ENCODE data around the gene PTPA.
A peak's percentile ranks its signal among the peaks of the same experiment; 100 is the strongest.

The PTPA gene

DNA sequence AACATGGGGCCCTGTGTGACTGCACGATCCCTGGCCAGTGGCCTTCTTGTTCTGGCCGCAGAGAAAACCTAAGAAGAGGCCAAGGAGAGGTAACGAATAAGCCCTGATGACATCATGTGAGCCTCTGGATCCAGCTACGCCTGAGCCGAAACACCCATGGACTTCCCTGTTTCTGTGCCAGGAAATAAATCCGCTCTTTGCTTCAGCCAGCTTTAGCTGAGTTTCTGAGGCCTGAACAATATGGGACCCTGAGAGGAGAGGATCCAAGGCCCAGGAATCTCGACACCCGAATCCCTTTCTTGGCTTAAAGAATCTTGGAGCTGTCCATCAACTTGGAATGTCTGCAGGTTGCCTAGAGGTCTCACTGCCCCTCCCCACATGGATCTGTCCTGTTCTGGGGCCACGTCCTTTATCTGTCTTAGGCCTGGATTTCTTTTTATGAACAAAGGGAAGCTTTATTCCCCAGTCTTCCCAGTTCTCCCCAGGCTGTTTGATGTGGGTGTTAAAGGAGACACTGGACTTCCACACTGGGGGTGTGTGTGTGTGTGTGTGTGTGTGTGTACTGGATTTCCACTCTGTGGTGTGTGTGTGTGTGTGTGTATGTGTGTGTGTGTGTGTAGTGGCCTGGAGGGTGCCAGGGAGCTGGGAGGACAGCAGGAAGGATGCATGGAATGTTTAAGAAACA lies 53.2 kb downstream of the PTPA start:
- Mint-ChIP-seq H3K27ac (no peak overlapping the region), H3K9me3 (no peaks in the 10 kb centered on the region), H3K36me3 (ENCODE audit: low read depth) (no peaks in the 10 kb centered on the region), H3K4me3 (no peak overlapping the region), H3K4me1 (ENCODE audit: low read depth) (peaks cover 16% of the 10 kb centered on the region), H3K27me3 (no peaks in the 10 kb centered on the region)

DNA sequence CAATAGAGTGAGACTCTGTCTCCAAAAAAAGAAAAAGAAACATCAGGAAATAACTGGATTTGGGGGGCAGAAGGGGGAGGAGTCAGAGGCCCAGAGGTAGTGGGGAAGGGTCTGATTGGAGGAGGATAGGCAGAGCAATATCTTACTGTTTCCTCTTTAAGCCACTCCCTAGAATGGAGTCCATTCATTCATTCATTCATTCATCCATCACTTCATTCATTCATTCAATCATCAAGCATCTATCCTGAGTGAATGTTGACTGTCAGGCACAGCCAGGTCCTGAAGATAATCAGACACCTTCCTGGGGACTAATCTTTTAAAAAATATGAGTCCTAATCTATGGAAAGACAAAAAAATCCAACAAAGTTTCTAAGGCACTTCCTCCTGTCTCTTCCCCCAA lies 54.0 kb downstream of the PTPA start:
- H3K27ac Mint-ChIP-seq = no peak overlapping the region
- H3K4me3 Mint-ChIP-seq = no peak overlapping the region
- no peaks in the 10 kb centered on the region for H3K36me3 Mint-ChIP-seq (ENCODE audit: low read depth)
- no peaks in the 10 kb centered on the region for H3K9me3 Mint-ChIP-seq
- H3K27me3 Mint-ChIP-seq = no peaks in the 10 kb centered on the region
- H3K4me1 Mint-ChIP-seq (ENCODE audit: low read depth) = peaks cover 19% of the 10 kb centered on the region

DNA sequence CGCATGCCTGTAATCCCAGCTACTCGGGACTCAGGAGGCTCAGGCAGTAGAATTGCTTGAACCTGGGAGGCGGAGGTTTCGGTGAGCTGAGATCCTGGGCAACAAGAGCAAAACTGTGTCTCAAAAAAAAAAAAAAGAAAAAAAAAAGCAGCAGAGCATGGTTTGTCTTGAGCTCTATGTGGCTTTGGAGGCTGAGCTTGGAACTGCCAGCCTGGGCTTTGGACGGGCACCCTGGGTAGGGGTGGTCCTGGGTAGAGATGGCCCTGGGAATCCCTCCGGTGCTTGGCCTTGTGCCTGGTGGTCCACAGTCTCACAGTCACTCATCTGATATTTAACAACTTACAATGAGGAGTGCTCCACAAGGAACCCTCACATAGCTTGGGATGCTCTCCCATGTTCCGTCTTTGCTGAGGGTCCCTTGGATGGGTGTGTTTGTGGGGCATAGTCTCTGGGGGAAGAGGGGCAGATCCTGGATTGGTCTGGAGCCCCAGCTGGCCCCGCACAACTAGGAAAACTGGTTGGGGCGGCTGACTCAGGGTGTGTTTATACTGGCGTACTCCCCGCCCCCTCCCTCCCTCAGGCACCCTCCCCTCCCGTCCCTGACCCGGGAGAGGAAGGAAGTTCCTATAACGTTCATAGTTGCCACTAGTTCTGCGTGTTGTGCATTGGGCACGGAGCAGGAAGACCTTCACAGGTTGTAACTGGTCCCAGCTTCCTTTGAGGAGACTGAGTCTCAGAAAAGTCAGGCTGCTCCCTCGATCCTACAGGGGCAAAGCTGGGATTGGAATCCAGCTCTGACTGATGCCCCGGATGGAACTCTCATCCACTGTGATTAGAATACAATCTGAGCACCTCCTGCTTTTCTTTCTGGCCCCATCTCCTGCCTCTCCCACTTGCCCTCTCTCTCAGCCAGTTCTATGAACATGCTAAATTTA lies 55.7 kb downstream of the PTPA start:
- Mint-ChIP-seq H3K9me3 (no peaks in the 10 kb centered on the region), H3K4me1 (ENCODE audit: low read depth) (peaks cover 23% of the 10 kb centered on the region), H3K27me3 (no peaks in the 10 kb centered on the region), H3K4me3 (peak overlapping the region; percentile 58), H3K27ac (peak overlapping the region; percentile 41), H3K36me3 (ENCODE audit: low read depth) (no peaks in the 10 kb centered on the region)

DNA sequence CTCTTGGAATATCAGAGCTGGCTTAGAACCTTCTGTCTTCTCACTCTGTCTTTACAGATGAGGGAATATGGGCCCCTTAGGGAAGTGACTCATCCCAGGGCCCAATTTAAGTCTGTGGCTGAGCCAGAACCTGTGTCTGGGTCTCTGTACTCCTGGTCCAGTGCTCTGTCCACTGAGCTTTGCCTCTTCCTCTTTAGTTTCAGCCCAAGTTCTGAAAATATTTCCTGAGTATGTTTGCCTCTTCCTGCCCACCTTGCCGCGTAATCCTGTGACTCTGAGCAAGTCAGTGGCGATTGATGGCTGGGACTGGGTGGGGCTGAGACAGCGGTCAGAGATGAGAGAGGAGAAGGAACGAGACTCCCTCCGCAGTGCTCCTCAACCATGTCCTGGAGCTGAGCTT lies 59.0 kb downstream of the PTPA start:
- H3K4me3 Mint-ChIP-seq = no peak overlapping the region

DNA sequence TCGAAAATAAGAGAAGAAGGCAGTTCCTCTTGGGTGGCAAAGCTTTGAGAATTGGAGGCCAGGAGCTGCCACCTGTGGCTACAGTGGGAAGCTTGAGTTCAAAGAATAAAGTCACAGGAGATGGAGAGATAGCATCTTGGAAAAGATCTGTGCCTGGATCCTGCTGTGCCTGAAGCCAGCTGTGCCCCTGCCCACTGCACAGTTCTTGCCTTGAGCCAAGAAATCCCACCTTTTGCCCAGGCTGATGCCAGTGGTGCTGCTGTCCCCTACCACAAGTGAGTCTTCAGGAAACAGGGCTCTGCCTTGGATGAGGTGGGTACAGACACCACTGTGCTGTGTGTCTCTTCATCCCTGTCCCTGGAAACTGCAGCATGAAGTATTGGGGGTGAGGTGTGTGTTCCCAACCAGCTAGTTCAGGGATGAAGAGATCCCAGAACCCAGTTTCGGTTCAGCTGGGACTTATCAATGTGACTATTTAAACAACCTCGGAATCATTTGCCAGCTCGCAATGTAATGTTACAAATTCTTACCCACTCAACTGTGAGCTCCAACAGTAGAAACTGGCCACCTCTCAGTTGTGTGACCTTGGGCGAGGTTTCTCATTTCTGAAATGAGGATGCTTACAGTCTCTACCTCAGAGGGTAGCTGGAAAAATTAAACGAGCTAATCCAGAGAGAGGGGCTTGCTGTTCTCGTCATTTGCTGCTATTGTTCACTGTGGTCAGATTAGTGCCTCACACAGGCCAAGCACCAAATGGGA lies 61.0 kb downstream of the PTPA start:
- no peak overlapping the region for H3K27ac Mint-ChIP-seq
- H3K4me1 Mint-ChIP-seq (ENCODE audit: low read depth) = peaks cover 27% of the 10 kb centered on the region
- H3K36me3 Mint-ChIP-seq (ENCODE audit: low read depth) = no peaks in the 10 kb centered on the region
- no peak overlapping the region for H3K4me3 Mint-ChIP-seq
- peaks cover 8% of the 10 kb centered on the region for H3K27me3 Mint-ChIP-seq
- no peaks in the 10 kb centered on the region for H3K9me3 Mint-ChIP-seq

More for the DNA sequence above, 59.0 kb downstream of the PTPA start:
- H3K27me3 Mint-ChIP-seq = peaks cover 8% of the 10 kb centered on the region
- H3K9me3 Mint-ChIP-seq = no peaks in the 10 kb centered on the region
- H3K27ac Mint-ChIP-seq = no peak overlapping the region
- no peaks in the 10 kb centered on the region for H3K36me3 Mint-ChIP-seq (ENCODE audit: low read depth)
- peaks cover 27% of the 10 kb centered on the region for H3K4me1 Mint-ChIP-seq (ENCODE audit: low read depth)

DNA sequence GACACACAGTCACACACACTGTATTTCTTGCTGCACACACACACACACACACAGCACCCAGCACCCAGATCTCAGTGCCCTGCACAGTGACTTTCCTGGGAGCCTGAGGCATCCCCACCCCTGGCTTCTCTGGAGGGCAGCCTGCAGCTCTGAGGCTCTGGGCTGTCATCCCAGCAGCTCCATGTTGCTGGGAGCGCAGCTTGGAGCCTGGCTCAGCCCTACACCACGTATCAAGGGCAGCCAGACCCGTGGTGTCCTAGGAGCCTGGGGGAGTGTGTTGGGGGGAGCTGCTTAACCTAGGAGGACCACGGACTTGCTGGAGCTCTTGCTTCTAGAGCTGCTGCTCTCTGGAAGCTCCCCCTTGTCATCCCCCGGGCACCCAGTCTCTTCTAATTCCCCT lies 61.6 kb downstream of the PTPA start:
- Mint-ChIP-seq H3K36me3 (ENCODE audit: low read depth) (no peaks in the 10 kb centered on the region), H3K4me1 (ENCODE audit: low read depth) (peaks cover 21% of the 10 kb centered on the region), H3K27me3 (peaks cover 8% of the 10 kb centered on the region), H3K9me3 (no peaks in the 10 kb centered on the region), H3K27ac (no peak overlapping the region), H3K4me3 (no peak overlapping the region)

DNA sequence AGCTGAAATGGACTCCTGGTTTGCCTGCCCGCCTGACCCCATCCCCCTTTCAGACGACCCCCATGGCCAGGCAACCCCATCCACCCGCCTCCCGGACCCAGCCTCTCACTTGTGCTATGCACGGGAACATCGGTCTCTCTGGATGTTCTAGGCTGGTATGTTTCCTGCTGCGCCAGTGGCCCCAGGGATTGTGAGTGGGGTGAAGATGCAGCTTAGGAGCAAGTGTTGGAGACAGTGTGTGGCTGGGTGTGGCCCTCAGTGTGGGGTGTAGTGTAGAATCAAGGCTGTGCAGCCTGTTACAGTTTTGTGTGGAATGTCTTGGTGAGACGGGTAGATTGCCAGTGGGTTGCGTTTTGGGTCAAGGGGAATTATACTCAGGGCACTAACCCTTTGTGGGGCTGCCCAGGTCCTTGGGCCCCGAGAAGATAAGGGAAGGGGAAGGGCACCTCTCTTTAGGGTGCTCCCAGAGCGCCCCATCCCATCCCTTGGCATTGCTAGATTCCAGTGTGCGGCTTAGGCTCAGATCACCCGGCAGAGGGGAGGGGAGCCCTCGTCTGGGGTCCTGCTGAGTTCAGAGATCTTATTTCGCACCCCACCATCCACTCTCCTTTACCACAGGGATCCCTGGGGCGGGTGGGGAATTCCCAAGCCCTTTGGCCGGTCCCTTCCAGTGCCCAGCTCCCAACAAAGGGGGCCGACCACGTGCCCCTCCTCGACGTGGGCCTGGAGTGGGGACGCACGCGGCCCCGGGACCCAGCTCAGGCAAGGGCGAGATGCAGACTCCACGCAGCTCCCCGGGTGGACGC lies 62.3 kb downstream of the PTPA start:
- no peaks in the 10 kb centered on the region for H3K36me3 Mint-ChIP-seq (ENCODE audit: low read depth)
- H3K27ac Mint-ChIP-seq = no peak overlapping the region
- peaks cover 17% of the 10 kb centered on the region for H3K4me1 Mint-ChIP-seq (ENCODE audit: low read depth)
- H3K9me3 Mint-ChIP-seq = no peaks in the 10 kb centered on the region
- peaks cover 8% of the 10 kb centered on the region for H3K27me3 Mint-ChIP-seq
- H3K4me3 Mint-ChIP-seq = no peak overlapping the region

DNA sequence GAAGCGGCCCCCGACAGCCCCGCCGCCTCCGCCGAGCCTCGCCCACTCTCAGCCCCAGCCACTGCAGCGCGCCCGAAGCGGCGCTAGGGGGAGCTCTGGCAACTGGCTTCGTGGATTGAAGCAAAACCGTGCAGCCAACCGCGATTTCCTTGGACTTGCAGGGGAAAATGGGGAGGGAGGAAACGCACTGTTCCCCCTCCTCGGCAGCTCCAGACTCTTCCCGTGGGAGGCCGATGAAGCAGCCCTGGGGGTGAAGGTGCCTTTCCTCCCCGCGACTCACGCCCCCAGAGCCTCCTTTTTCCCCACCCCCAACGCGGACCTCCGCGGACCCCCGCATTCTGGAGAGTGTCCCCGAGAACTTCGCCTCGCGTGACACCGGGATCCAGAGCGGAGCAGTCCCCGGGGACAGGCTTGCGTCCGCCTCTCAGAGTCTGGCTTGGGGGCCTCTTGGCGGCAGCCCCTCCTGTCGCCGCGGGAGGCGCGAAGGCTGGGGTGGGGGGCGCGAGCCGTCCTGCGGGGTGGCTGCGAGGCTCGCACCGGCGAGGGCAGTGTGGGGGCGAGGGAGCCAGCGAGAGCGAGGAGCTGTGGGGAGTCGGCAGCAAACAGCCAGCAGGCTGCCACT lies 63.0 kb downstream of the PTPA start:
- H3K27ac Mint-ChIP-seq = no peak overlapping the region
- H3K36me3 Mint-ChIP-seq (ENCODE audit: low read depth) = no peaks in the 10 kb centered on the region
- H3K4me3 Mint-ChIP-seq = peak overlapping the region; percentile 84
- peaks cover 20% of the 10 kb centered on the region for H3K4me1 Mint-ChIP-seq (ENCODE audit: low read depth)
- H3K27me3 Mint-ChIP-seq = peaks cover 11% of the 10 kb centered on the region
- H3K9me3 Mint-ChIP-seq = no peaks in the 10 kb centered on the region

DNA sequence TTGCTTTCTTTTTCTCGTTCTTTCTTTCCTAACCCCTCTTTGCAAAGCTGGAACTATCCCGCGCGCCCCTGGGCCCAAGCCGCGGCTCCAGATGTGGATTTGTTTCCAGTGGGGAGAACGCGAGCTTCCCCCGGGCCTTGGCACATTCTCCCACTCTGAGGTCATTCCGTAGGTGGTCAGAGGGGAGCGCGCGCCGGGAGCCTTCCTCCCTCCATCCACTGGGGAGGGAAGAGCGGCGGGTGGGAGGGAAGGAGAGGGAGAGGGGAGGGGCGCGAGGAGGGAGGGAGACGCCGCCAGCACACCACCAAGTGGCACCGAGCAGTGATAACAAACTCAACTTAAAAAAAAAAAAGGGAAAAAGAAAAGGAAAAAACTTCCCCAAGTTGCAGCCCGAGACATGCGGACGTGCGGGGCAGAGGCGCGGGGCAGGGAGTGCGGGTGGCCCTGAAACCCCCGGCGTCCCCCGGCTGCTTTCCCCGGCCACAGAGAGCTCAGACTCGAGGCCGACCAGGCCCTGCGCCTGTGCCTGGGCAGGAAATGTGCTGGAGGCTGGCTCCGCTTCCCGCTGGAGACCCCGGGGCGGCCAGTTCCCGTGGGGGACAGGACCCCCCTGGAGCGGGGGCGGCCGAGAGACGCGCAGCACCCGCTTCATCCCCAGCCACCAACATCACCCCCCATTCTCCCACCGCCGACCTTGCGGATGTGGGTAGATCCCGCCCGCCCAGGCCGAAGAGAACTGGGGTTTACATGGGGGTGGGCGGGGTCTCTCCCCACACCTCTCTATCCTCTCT lies 63.7 kb downstream of the PTPA start:
- H3K4me1 Mint-ChIP-seq (ENCODE audit: low read depth) = peaks cover 19% of the 10 kb centered on the region
- H3K9me3 Mint-ChIP-seq = no peaks in the 10 kb centered on the region
- no peaks in the 10 kb centered on the region for H3K36me3 Mint-ChIP-seq (ENCODE audit: low read depth)
- no peak overlapping the region for H3K27ac Mint-ChIP-seq
- H3K27me3 Mint-ChIP-seq = peaks cover 11% of the 10 kb centered on the region
- H3K4me3 Mint-ChIP-seq = peak overlapping the region; percentile 84

DNA sequence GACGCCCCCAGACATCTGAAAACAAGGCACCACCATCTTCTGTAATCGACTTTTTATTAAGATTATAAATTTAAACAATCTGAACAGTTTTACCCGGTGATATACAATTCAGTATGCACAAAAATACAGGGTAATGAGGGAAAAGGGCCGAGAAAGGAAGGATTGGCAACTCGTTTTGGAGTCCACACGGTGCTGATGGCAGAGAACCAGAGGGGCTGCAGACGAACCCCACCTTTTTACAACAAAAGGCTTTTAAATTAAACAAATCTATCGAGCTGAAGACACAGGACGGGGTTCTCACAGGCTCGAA lies 64.3 kb downstream of the PTPA start:
- Mint-ChIP-seq H3K36me3 (ENCODE audit: low read depth) (no peaks in the 10 kb centered on the region), H3K27ac (no peak overlapping the region), H3K4me1 (ENCODE audit: low read depth) (peaks cover 13% of the 10 kb centered on the region), H3K27me3 (peaks cover 11% of the 10 kb centered on the region), H3K9me3 (no peaks in the 10 kb centered on the region), H3K4me3 (peak overlapping the region; percentile 84)

DNA sequence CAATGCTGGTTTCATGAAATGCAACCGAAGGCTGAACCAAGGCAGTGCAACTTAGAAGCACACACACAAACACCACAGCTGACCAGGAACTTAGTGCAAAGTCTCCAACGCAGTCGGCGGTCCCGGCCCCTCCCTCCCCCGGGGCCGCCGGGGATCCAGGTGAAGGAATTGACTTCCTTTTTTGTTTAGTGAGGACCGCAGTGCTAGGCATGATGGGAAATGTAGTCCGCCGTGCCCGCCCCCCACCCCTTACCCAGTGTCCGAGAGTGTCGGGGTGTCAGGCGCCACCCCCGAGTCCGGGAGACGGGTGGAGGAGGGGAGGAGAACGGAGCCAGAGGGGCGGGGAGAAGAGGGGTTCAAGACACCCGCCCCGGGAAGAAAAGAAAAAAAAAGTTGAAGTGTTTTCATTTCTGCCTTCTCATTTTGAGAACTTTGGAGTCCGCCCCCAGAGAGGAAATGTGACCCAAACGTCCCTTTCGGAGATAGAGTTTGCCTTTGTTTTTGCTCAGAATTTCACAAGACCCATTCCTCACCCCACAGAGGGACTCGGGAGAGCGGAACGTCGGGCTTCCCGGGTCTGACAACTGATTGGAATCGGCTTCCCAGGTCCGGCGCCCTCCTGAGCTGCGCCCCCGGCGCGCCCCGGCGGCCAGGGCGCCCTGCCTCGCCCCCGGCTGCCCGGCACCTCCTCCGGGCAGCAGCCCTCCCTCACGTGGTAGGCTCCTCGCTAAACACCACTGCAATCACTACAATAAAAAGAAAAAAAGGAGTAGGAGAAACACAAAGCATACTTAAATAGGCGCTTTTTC lies 64.8 kb downstream of the PTPA start:
- no peaks in the 10 kb centered on the region for H3K9me3 Mint-ChIP-seq
- H3K27me3 Mint-ChIP-seq = peaks cover 11% of the 10 kb centered on the region
- peak overlapping the region; percentile 26 for H3K27ac Mint-ChIP-seq
- H3K4me1 Mint-ChIP-seq (ENCODE audit: low read depth) = peaks cover 13% of the 10 kb centered on the region
- no peaks in the 10 kb centered on the region for H3K36me3 Mint-ChIP-seq (ENCODE audit: low read depth)
- peak overlapping the region; percentile 84 for H3K4me3 Mint-ChIP-seq

DNA sequence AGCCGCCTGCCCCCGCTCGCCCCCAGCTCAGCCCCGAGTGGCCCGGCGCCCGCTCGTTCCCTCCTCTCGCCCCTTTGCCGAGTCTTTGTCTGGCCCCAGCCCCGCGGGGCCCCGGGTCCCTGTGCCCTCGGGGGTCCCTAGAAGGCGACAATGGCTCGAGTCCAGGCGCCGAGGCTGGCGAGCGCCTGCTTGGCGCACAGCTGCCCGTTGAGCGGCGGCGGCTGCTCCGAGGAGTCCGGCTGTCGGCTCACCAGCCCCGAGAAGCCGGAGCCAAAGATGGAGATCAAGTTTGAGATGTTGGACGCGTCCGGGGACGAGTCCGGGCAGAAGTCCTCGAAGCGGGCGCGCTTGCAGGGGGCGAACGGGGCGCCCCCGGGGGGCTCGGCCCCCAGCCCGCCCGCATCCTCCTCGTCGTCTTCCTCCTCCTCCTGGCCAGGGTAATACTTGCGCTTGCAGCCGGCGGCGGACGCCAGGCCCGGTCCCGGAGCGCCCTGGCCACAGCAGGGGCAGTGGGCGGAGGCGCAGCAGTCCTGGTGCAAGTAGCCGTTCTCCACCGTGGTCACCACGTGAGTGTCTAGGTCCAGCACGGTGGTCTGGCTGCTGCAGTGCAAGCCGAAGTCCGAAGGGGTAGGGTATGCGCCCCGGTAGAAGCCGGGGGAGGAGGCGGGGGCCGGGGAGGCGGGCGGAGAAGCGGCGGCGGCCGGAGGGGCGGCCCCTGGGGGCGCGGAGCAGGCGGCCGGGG lies 65.7 kb downstream of the PTPA start:
- peak overlapping the region; percentile 84 for H3K4me3 Mint-ChIP-seq
- H3K27ac Mint-ChIP-seq = peak overlapping the region; percentile 26
- peaks cover 15% of the 10 kb centered on the region for H3K27me3 Mint-ChIP-seq
- no peaks in the 10 kb centered on the region for H3K36me3 Mint-ChIP-seq (ENCODE audit: low read depth)
- H3K4me1 Mint-ChIP-seq (ENCODE audit: low read depth) = peaks cover 13% of the 10 kb centered on the region
- no peaks in the 10 kb centered on the region for H3K9me3 Mint-ChIP-seq

Data from stimulated activated naive CD8-positive, alpha-beta T cell treated with anti-CD3 and anti-CD28 coated beads, Interleukin-15, Interleukin-2, amounts not matched to agents 100 ng/mL and 50 ng/mL, for 24 hours (primary cell).